ENCODE measurements around the gene NRN1L.

Gene NRN1L

DNA sequence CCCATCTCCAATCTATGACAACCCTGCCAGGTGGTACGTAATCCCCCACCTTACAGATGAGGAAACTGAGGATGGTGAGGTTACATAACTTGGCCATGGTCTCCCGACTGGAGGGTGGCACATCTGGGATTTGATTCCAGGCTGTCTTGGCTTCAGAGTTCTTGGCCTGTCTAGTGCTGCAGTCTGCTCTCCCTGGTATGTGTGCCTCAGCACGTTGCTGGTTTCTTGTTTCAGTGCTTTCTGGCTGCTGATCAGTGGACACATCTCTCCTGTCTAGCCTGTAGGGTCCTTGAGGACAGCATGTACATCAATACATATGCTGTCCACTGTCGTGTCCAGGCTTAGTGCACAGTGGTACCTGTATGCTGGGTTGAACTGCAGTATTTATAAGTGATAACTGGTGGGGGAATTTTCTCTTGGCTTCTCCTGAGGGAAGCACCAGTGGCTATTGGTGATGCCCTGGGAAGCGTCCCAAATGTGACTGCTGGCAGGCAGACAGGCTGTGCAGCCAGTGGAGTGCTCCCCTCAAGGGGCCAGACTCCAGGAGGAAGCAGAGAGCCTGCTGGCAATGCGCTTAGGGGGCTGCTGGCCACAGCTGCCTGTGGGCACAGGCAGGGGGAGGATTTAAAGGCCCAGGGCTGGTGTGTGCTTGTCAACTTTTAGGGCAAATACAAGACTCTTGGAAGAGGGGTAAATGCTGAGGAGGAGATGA, 32.6 kb downstream of the NRN1L start:
- no peak for DNase-seq (ENCODE audit: low read depth in 2 of 2)

DNA sequence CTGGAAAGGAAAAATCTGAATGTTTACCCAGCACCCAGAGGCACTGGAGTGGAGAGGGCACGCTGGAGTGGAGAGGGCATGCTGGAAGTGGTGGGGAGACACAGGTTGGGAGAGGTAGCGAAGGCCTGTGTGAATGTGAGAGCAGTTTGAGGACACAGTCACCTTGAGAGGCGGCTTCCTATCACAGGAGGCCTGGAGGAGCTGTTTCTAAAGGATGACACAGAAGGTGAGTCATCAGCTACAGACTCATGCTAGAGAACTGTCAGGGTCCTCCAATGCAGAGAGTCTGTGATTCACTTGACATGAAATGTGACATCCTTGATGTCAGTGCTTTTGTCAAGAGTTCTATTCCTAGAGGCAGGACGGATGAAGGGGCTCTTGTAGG, 33.2 kb downstream of the NRN1L start:
- DNase-seq (ENCODE audit: low read depth in 2 of 2): no peak

DNA sequence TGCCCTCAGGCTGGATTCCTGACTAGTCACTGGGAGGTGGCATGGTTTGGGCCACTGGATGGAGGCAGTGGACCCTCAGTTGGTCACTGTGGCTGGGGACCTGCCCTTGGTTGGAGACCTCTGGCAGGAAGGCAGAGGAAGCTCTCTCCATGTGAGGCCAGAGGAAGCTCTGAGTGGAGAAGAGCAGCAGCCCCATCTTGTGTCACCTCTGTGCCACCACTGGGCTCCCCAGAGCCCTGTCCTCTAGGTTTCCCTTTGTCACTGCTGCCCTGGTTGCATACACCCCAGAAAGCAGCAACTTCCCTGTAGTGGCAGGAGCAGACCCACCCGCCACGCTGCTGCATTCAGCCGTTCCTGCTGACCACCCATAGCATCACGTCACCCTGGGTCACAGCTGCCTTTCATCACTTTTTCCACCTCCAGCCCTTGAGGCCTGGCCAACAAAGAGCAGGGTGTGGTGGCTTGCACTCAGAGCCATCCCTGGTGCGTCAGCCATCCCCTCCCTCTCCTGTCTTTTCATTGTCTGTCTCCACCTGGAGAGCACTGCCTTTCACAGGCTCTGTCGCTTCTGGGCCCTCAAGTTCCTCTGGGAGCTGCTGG, 35.0 kb downstream of the NRN1L start:
- DNase-seq (ENCODE audit: low read depth in 2 of 2): no peak

DNA sequence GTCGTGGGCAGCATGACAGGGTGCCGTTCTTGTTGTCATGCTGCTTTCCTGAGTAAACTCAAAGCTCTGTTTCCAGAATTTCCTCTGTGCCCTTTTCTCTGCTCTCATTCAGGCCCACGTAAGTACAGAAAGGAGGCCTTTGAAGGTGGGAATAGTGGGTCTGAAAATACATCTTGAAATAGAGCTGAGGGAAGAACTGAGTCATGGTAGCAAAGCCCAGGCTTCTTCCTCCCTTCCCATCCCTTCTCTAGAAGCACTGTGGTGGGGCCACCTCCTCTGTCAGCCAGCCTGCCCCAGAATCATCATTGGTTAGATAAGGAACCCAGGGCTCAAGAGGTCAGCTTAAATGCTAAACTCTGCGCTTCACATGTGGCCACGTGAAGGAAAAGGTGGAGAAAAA, 37.5 kb downstream of the NRN1L start:
- DNase-seq (ENCODE audit: low read depth in 2 of 2): no peak

DNA sequence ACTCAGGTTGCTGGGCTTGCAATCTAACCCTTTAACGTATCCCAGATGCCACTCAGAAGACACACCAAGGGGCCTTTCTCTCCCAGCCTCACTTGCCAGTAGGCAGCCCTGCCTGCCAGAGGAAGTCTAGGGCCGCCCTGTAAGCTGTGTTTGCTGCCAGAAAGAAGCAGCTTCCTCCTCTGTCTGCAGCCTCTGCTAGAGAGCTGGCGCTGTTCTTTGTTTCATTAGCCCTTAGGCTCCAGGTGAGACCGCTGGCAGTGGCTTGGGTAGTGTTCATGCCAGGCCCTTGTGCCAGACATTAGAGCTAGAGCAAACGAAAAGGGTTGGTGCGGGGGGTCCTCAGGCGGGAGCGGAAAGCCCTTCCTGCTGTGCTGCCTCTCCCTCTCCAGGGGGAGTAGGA, 38.1 kb downstream of the NRN1L start:
- DNase-seq (ENCODE audit: low read depth in 2 of 2): no peak

DNA sequence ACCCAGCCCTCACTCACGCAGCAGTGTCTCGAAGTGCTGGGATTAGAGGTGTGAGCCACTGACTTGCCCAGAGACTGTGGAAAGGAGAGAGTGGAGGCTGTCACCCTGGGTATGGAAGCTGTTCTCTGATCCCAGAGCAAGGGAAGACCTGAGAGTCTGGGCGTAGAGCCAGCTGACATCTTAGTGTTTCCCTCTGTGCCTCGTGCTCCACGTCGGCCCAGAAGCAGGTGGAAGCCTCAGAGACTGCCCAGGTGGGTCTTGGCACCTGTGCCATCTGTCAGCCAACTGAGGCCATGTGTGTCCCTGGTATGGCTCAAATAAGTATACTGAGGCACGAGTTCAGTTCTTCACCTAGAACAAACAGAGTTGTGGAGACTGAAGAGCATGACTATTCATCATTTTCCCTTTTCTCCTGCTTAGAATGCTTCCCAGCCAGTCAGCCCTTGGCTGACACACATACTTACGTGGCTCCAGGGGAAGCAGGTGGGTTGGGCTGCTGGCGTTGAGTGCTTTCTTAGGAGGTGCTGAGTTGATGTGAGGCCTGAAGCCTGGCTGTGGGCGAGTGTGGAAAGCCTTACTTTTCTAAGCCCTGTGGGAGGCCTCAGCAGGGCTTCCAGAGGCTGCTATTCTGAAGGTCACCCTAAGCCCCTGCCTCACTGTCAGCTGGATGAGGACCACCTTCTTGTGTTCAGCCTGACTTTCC, 38.9 kb downstream of the NRN1L start:
- no peak for DNase-seq (ENCODE audit: low read depth in 2 of 2)

DNA sequence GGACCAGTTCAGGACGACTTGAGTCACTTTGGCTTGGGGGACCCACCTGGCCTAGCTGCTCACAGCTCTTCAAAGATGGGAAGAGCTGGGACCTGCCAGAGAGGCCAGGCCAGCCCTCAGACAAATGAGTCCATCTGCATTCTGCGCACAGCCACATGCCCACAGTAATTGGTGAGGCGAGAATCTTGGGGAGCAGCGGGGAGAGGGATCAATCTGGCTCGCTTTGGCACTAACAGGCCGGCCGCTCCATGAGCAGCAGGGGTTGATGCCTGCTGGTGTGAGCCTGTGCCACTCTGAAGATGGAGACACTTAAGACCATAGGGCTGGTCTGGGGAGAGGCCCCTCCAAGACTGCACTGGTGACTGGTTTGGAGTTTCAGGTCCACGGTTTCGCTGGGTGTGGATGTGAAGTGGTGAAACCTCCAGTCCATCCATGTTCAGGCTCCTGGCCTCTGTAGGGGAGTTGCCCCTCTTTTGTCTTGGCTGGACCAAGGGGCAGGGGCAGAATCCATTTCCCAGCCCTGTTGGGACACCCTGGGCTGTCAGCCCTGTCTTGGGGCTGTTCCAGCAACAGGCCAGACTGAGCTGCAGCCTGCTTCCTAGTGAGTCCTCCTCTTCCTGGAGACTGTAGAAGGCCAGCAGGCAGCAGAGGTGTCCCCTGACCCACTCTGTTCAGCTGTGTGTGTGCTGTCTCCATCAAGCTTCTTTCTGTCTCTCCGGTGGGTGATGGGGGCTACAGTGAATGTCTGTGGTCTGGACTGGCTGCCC, 39.6 kb downstream of the NRN1L start:
- no peak for DNase-seq (ENCODE audit: low read depth in 2 of 2)

DNA sequence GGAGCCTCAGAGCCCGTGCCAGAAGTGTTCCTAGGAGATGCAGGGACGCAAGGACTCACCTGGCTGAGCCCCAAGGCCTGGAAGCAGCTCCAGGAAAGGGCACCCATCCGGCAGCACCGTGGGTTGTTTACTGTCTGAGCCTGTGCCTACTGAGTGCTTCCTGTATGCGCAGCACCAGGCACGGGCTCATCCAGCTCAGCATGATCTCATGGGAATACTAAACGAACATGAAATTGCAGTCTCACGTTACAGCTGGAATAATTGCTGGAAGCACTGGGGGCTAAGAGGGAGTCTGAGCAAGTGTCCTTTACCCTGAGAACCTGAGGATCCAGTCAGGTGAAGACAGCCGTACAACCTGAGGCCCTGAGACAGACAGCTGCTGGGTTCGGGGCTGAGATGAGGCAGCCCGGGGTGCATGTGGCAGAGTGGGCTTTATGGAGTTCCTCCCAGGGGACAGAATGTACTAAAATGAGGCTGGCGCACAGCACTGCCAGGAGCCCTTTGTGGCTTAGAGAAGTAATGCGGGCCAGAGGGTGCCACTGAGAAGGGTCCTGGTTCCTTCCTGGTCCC, 41.6 kb downstream of the NRN1L start:
- no peak for DNase-seq (ENCODE audit: low read depth in 2 of 2)

DNA sequence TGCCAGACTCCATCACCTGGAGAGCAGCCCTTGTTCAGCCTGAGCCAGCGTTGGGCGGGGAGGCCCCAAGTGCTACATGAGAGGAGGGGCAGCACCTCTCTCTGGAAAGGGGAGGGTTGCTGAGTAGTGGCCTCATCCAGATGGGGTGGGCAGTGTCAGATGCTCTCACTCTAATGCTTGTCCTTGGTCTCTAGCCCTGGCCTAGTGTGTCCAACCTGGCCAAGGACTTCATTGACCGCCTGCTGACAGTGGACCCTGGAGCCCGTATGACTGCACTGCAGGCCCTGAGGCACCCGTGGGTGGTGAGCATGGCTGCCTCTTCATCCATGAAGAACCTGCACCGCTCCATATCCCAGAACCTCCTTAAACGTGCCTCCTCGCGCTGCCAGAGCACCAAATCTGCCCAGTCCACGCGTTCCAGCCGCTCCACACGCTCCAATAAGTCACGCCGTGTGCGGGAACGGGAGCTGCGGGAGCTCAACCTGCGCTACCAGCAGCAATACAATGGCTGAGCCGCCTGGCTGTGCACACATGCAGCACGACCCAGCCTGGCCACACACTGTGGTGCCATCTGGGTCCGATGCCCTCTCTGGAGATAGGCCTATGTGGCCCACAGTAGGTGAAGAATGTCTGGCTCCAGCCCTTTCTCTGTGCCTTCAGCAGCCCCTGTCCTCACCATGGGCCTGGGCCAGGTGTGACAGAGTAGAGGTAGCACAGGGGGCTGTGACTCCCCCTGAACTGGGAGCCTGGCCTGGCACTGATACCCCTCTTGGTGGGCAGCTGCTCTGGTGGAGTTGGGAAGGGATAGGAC, 42.7 kb downstream of the NRN1L start:
- DNase-seq (ENCODE audit: low read depth in 2 of 2): no peak

DNA sequence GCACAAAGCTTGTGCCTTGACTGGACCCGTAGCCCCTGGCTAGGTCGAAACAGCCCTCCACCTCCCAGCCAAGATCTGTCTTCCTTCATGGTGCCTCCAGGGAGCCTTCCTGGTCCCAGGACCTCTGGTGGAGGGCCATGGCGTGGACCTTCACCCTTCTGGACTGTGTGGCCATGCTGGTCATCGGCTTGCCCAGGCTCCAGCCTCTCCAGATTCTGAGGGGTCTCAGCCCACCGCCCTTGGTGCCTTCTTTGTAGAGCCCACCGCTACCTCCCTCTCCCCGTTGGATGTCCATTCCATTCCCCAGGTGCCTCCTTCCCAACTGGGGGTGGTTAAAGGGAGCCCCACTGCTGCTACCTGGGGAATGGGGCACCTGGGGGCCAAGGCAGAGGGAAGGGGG, 43.5 kb downstream of the NRN1L start:
- no peak for DNase-seq (ENCODE audit: low read depth in 2 of 2)

DNA sequence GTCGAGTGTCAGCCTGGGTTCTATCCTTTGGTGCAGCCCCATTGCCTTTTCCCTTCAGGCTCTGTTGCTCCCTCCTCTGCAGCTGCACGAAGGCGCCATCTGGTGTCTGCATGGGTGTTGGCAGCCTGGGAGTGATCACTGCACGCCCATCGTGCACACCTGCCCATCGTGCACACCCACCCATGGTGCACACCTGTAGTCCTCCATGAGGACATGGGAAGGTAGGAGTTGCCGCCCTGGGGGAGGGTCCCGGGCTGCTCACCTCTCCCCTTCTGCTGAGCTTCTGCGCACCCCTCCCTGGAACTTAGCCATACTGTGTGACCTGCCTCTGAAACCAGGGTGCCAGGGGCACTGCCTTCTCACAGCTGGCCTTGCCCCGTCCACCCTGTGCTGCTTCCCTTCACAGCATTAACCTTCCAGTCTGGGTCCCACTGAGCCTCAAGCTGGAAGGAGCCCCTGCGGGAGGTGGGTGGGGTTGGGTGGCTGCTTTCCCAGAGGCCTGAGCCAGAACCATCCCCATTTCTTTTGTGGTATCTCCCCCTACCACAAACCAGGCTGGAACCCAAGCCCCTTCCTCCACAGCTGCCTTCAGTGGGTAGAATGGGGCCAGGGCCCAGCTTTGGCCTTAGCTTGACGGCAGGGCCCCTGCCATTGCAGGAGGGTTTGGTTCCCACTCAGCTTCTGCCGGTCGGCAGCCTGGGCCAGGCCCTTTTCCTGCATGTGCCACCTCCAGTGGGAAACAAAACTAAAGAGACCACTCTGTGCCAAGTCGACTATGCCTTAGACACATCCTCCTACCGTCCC, 44.1 kb downstream of the NRN1L start:
- DNase-seq (ENCODE audit: low read depth in 2 of 2): peak; percentile 41 to 63

DNA sequence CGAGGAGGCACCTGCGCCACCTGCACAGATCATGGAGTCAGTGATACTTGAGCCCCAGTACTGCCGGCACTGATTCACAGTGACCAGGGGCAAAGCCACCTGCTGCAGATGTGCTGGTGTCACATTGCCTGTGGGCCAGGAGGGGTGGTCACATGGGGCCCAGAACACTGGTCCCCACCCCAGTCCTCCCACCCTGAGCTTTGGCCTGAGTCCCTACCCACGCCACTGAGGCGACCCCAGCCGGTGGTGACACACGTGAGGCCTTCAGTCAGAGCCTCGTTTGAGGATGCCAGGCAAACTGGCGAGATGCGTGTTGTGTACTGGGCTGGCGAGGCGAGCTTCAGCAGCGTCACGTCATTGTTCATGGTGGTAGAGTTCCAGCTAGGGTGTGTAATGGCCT, 45.5 kb downstream of the NRN1L start:
- no peak for DNase-seq (ENCODE audit: low read depth in 2 of 2)

DNA sequence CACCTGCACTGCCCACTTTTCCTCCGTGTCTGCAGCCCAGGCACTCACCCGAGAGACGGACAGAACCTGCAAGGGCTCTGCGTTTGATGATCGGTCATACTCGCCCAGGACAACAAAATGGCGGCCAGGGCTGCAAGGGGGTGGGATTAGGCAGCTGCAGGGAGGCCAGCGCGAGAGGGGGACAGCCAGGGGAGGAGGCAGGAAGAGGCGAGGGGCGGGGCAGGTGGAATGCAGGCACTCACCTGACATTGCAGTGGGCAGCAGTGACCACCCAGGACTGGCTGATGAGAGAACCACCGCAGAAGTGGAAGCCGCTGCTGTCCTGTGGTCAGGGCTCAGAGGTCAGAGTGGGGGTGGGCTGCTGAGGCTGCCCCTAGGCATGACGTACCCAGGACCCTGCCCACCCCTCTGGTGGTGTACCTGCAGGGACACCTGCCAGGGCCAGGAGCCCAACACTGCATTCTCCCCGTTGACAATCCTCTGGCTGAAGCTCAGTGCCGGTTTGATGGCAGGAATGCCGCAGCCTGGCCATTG, 46.1 kb downstream of the NRN1L start:
- no peak for DNase-seq (ENCODE audit: low read depth in 2 of 2)

DNA sequence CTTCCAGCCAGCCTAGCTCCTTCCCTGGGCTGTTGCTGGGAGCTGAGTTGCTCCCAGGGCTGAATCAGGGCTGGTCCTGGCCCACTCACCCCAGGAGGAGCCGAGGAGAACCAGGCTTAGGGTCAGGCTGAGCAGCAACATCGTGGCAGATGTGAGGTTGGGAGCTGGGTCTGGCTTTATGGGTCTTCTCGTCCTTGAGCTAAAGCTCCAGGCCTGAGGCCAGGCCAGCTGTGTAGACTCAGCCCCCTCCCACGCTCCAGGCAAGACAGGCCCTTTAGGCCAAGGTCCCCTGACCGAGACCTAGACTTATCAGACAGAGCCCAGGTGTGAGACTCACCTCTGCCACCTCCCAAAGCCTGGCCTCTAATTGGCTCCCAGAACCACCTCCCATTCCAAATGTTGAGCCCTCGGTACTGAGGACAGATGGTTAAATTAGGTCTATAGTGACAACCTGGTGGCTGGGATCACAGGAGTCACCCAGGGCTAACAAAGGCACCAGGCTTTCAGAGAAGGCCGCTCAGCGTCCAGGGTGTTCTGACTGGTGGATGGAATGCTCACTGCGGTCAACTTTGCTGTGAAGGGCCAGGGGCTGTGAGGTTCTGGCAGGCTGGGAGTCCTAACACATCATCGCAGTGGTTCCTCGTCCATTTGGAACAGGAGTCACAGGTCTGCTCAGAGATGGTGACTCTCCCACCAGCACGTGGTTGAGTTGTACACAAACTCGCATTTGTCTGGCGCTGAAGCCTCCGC, 47.2 kb downstream of the NRN1L start, which contains the start of gene CTRL:
Gene CTRL, minus strand, starts transcription at position 151 of the 750 bp plus-strand sequence. Its CDS starts 10 bp downstream, at position 141.
- DNase-seq (ENCODE audit: low read depth in 2 of 2): no peak

DNA sequence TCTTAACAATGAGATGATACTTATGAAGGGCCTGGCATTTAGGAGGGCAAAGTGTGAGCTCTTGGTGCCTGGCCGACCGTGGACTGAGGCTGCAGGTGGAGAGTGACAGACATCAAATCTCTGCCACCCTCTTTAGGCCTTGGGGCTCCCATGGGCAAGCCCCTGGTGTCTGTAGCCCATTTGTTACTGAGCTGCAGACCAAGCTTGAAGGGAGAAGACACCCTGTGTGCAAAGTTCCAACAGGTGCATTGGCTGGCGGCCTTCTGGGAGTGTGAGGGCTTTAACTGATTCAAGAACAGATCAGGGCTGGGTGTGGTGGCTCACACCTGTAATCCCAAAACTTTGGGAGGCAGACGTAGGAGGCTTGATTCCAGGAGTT, 47.8 kb downstream of the NRN1L start:
- no peak for DNase-seq (ENCODE audit: low read depth in 2 of 2)

DNA sequence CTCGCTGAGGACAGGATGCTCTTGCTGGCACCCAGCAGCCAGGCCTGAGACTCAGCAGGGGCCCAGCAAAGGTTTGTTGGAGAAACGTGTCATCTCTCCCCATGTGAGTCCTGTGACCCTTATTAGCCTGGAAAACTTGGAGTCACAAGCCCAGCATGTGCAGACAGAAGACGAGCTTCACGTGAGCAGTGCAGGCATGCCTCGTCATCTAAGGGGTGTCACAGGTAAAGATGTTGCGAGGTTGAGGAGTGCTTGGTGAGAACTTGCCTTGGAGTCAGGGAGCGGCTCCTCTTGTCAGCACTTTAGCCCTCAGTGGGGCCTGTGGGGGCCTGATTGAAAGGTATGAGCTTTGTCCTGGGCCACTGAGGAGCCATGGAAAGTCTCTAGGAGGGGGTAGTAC, 49.1 kb downstream of the NRN1L start:
- DNase-seq (ENCODE audit: low read depth in 2 of 2): no peak

DNA sequence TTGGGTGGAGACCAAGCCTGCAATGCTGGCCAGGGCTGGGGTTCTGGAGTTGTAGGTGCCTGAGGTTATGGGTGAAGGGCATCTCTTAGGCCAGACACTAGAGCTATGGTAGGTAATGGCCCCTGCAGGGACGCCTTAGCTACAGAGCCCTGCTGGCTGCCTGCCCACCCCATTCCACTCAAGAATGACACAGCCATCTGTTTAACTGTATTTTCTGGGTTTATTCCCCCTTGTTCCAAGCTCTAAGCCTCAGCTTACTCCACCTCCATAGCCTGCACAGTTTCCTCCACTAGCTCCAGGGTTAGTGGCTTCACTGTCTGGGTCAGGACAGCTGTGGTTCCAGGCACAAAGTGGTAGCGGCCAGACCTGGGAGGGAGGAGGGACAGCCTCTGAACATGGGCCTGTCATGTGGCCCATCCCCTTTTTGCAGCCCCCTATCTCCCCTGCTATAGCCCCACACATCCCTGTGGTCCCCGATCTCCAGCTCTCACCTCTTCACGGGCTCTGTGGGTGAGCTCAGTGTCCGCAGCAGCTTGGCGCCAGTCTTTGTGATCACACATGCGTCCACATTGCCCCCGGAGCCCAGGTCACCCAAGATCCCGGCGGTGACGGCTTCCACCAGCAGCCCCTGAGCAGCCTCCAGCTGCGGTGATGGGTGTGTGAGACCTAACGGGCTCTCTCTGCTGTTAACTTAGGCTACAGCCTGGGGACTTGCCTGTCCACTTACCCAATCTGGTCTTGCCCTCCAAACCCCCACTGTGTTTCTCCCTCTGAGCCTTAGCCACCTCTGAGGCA, 49.8 kb downstream of the NRN1L start:
- no peak for DNase-seq (ENCODE audit: low read depth in 2 of 2)

DNA sequence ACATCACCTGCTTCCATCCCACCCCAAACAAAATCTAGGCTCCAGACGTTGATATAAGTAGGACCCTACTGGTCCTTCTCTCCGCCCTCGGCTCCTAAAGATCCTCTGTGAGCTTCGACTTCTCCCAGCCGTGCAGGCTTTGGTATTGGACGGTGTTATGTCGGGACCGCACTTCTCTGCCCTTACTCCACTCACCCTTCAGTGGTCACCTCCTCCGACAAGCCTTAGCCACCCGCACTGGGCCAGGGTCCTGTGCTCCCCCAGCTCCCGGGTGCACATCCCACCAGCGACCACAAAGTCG, 50.4 kb downstream of the NRN1L start:
- no peak for DNase-seq (ENCODE audit: low read depth in 2 of 2)

Measured in stimulated activated CD4-positive, alpha-beta T cell treated with anti-CD3 and anti-CD28 coated beads, Interleukin-1b, Interleukin-23, amount 100 ng/mL, for 1 hour (primary cell).